Upper lobe of left lung (tissue), 4 donors: Measurements from ENCODE around the gene HS3ST3B1.

Experiments used
- CTCF ChIP-seq, 6 experiments: fragments of 450-650 bp in 4 of 6; fragments of 200-600 bp in 2 of 6; sonication (generic) in 2 of 6; IDR thresholded peaks; one replicate each; pipeline ENCODE4 v1.5.1; 2016 to 2019; ENCODE audit warnings: antibody characterized with exemption in 6 of 6
- EP300 ChIP-seq, 4 donors: sonication (generic); formaldehyde crosslinking; IDR thresholded peaks; one replicate each; pipeline ENCODE4 v1.5.1; 2017; ENCODE audit warnings: antibody characterized with exemption in 4 of 4, control low read depth in 2 of 4
- POLR2A ChIP-seq, 4 donors: fragments of 450-650 bp; IDR thresholded peaks; one replicate each; pipeline ENCODE4 v1.5.1; 2016 to 2017; ENCODE audit warnings: antibody characterized with exemption in 4 of 4, mild to moderate bottlenecking in 2 of 4
- POLR2AphosphoS5 ChIP-seq, 2 donors: sonication (generic); formaldehyde crosslinking; IDR thresholded peaks; one replicate each; pipeline ENCODE4 v1.5.1; 2017; ENCODE audit warnings: antibody characterized with exemption in 2 of 2

GRCh38 chr17:14372461-14372860 is 71.6 kb downstream of the HS3ST3B1 start:
- no peak for TF ChIP-seq POLR2A (IDR thresholded peaks at IDR 0.05)
- TF ChIP-seq CTCF (IDR thresholded peaks at IDR 0.05), result no peak
- TF ChIP-seq POLR2AphosphoS5 (IDR thresholded peaks at IDR 0.05), result no peak
- no peak for TF ChIP-seq EP300 (IDR thresholded peaks at IDR 0.05)
